Tibial nerve (tissue), 4 donors: ENCODE measurements around the gene EFCAB3. TPM values are rescaled to one million over a fixed set of nuclear protein-coding genes. Genes with fewer than 3 reads are reported as not detected.
"Not testable (repeated sequence)": the region's sequence is repeated elsewhere in the genome, so short reads cannot be mapped to it uniquely, and the experiment has no call there.

Experiments
- DNase-seq, 2 donors: peaks; one replicate each; pipeline ENCODE4 v3.0.0-alpha.2; 2019; ENCODE audit warnings: low spot score in 2 of 2
- H3K27ac ChIP-seq, 4 donors: fragments of 200-600 bp; sonication (generic) in 3 of 4; one replicate each; pipeline ENCODE4 v1.5.1; 2017 to 2019; ENCODE audit warnings: mild to moderate bottlenecking in 1 of 4
- H3K27me3 ChIP-seq, 2 donors: fragments of 200-600 bp; sonication (generic) in 1 of 2; one replicate each; pipeline versions ENCODE4 v1.5.1 to v1.6.0; 2017 to 2019
- H3K36me3 ChIP-seq, 3 donors: fragments of 200-600 bp; sonication (generic); one replicate each; pipeline ENCODE4 v1.5.1; 2018 to 2019
- H3K4me1 ChIP-seq, 4 donors: fragments of 200-600 bp; sonication (generic) in 3 of 4; one replicate each; pipeline ENCODE4 v1.5.1; 2017 to 2019
- H3K4me3 ChIP-seq, 4 donors: fragments of 200-600 bp; sonication (generic) in 3 of 4; one replicate each; pipeline ENCODE4 v1.5.1; 2017 to 2019; ENCODE audit warnings: mild to moderate bottlenecking in 1 of 4, moderate library complexity in 1 of 4
- H3K9me3 ChIP-seq, 4 donors: fragments of 200-600 bp; sonication (generic) in 3 of 4; one replicate each; pipeline ENCODE4 v1.5.1; 2017 to 2019
- CTCF ChIP-seq, 5 experiments: fragments of 200-600 bp in 3 of 5; fragments of 450-650 bp in 2 of 5; sonication (generic) in 3 of 5; IDR thresholded peaks; one replicate each; pipeline ENCODE4 v1.5.1; 2016 to 2019; ENCODE audit warnings: antibody characterized with exemption in 5 of 5, mild to moderate bottlenecking in 3 of 5, moderate library complexity in 2 of 5
- EP300 ChIP-seq, 2 donors: sonication (generic); formaldehyde crosslinking; IDR thresholded peaks; one replicate each; pipeline ENCODE4 v1.6.1; 2017; ENCODE audit warnings: antibody characterized with exemption in 2 of 2, mild to moderate bottlenecking in 1 of 2
- POLR2A ChIP-seq, 2 donors: fragments of 450-650 bp; IDR thresholded peaks; one replicate each; pipeline ENCODE4 v1.6.1; 2017; ENCODE audit warnings: antibody characterized with exemption in 2 of 2, mild to moderate bottlenecking in 2 of 2, moderate library complexity in 2 of 2
- WGBS, 2 donors: methylation state at CpG; one replicate each; pipeline ENCODE4 v1.1.5; 2018; 5-methylcytosine and 5-hydroxymethylcytosine counted together
- total RNA-seq, 4 donors: library from RNA; depleted of rRNA; stranded (reverse); fragments of >200 nt; gene quantifications; one replicate each; pipeline ENCODE4 v1.1.0, GENCODE V29; 2016

EFCAB3 gene
- total RNA-seq, 4 donors from 2014 or later, result not detected

- peak within 1 kb of the TSS; percentile 50 to 80 (median 76) for H3K4me3 ChIP-seq
- H3K27me3 ChIP-seq, H3K9me3 ChIP-seq: not testable (repeated sequence)
- peak; percentile 51 to 70 for DNase-seq
- WGBS, 2 donors, result 0 to 1% methylated on average over 52 to 56 of the region's 58 CpGs
- TF ChIP-seq POLR2A (IDR thresholded peaks at IDR 0.05) (peak in 1 of 2 donors; percentile 42), CTCF (IDR thresholded peaks at IDR 0.05) (peak in 2 of 5 experiments; percentile 19 to 37), EP300 (IDR thresholded peaks at IDR 0.05) (peak in 1 of 2 donors; percentile 80)
- peaks cover 0 to 16% (median 0%) of the 10 kb centered on the region in 4 donors for H3K4me1 ChIP-seq
- peak within 1 kb of the TSS in 3 of 4 donors; percentile 52 to 59 (median 58) for H3K27ac ChIP-seq
- peaks cover 0 to 20% (median 0%) of the 10 kb centered on the region in 3 donors for H3K36me3 ChIP-seq
These were observed 43.5 kb downstream of the EFCAB3 start, which contains the start of gene METTL2A for GRCh38 chr17:62423647-62424461. TSS of gene METTL2A (plus strand) at chr17:62423897. CDS start at chr17:62423903, 6 bp downstream.

- not testable (repeated sequence) for DNase-seq, H3K4me3 ChIP-seq
- 82 to 98% methylated on average over 2 of the region's 2 CpGs for WGBS, 2 donors
These were observed 45.9 kb downstream of the EFCAB3 start for GRCh38 chr17:62426214-62426613.

GRCh38 chr17:62435251-62435650 is 54.9 kb downstream of the EFCAB3 start:
- H3K27me3 ChIP-seq, DNase-seq, H3K27ac ChIP-seq, H3K4me1 ChIP-seq, H3K4me3 ChIP-seq, H3K9me3 ChIP-seq: not testable (repeated sequence)
- 87 to 93% methylated on average over 4 of the region's 4 CpGs for WGBS, 2 donors
- peaks cover 0 to 68% (median 0%) of the 10 kb centered on the region in 3 donors for H3K36me3 ChIP-seq

More at GRCh38 chr17:62426214-62426613, 45.9 kb downstream of the EFCAB3 start:
- Histone ChIP-seq H3K36me3 (peaks cover 0 to 42% (median 0%) of the 10 kb centered on the region in 3 donors), H3K4me1 (peaks cover 0 to 16% (median 0%) of the 10 kb centered on the region in 4 donors)
- not testable (repeated sequence) for H3K27ac ChIP-seq, H3K27me3 ChIP-seq, H3K9me3 ChIP-seq

- DNase-seq, H3K4me3 ChIP-seq, H3K27ac ChIP-seq, H3K9me3 ChIP-seq, H3K4me1 ChIP-seq, H3K27me3 ChIP-seq: not testable (repeated sequence)
- H3K36me3 ChIP-seq, result peaks cover 0 to 80% (median 8%) of the 10 kb centered on the region in 3 donors
- WGBS, 2 donors, result 95 to 97% methylated on average over 6 of the region's 6 CpGs
These were observed 60.8 kb downstream of the EFCAB3 start for GRCh38 chr17:62441181-62441580.

GRCh38 chr17:62444063-62444462 is 63.7 kb downstream of the EFCAB3 start:
- H3K36me3 ChIP-seq, result peaks cover 0 to 95% (median 12%) of the 10 kb centered on the region in 3 donors
- DNase-seq, result no peak

GRCh38 chr17:62445791-62446190 is 65.4 kb downstream of the EFCAB3 start:
- DNase-seq, H3K4me1 ChIP-seq, H3K27ac ChIP-seq, H3K9me3 ChIP-seq, H3K4me3 ChIP-seq, H3K27me3 ChIP-seq: not testable (repeated sequence)
- H3K36me3 ChIP-seq, result peaks cover 0 to 95% (median 12%) of the 10 kb centered on the region in 3 donors
- WGBS, 2 donors, result 90 to 92% methylated on average over 4 of the region's 4 CpGs

More at GRCh38 chr17:62444063-62444462, 63.7 kb downstream of the EFCAB3 start:
- Histone ChIP-seq H3K27me3 (no peaks in the 10 kb centered on the region), H3K9me3 (no peaks in the 10 kb centered on the region), H3K4me1 (no peaks in the 10 kb centered on the region), H3K4me3 (no peak overlapping the region), H3K27ac (no peak overlapping the region)
- WGBS, 2 donors, result 97 to 99% methylated on average over 4 of the region's 4 CpGs
- TF ChIP-seq POLR2A (IDR thresholded peaks at IDR 0.05) (no peak), EP300 (IDR thresholded peaks at IDR 0.05) (no peak), CTCF (IDR thresholded peaks at IDR 0.05) (no peak)

GRCh38 chr17:62452195-62452594 is 71.8 kb downstream of the EFCAB3 start:
- not testable (repeated sequence) for H3K4me1 ChIP-seq, H3K9me3 ChIP-seq, H3K27ac ChIP-seq, H3K27me3 ChIP-seq, DNase-seq, H3K4me3 ChIP-seq
- peaks cover 0 to 40% (median 4%) of the 10 kb centered on the region in 3 donors for H3K36me3 ChIP-seq
- 87 to 89% methylated on average over 4 of the region's 4 CpGs for WGBS, 2 donors

GRCh38 chr17:62453041-62453440 is 72.7 kb downstream of the EFCAB3 start:
- H3K9me3 ChIP-seq, H3K4me3 ChIP-seq, H3K4me1 ChIP-seq, H3K27ac ChIP-seq, H3K27me3 ChIP-seq, DNase-seq: not testable (repeated sequence)
- H3K36me3 ChIP-seq, result peaks cover 0 to 32% (median 0%) of the 10 kb centered on the region in 3 donors
- 85 to 92% methylated on average over 5 of the region's 5 CpGs for WGBS, 2 donors

GRCh38 chr17:62453656-62454055 is 73.3 kb downstream of the EFCAB3 start:
- H3K9me3 ChIP-seq, H3K4me1 ChIP-seq, DNase-seq, H3K27ac ChIP-seq, H3K27me3 ChIP-seq, H3K4me3 ChIP-seq: not testable (repeated sequence)
- 79 to 84% methylated on average over 4 of the region's 4 CpGs for WGBS, 2 donors
- peaks cover 0 to 26% (median 0%) of the 10 kb centered on the region in 3 donors for H3K36me3 ChIP-seq

- H3K27me3 ChIP-seq, H3K27ac ChIP-seq, DNase-seq, H3K9me3 ChIP-seq, H3K4me1 ChIP-seq, H3K4me3 ChIP-seq: not testable (repeated sequence)
- 26 to 27% methylated on average over 3 of the region's 3 CpGs for WGBS, 2 donors
- H3K36me3 ChIP-seq, result peaks cover 0 to 21% (median 0%) of the 10 kb centered on the region in 3 donors
These were observed 73.8 kb downstream of the EFCAB3 start for GRCh38 chr17:62454111-62454510.
